Hepatocyte (in vitro differentiated cells): ENCODE data around the gene PPARA. TPM values are rescaled to one million over a fixed set of nuclear protein-coding genes. Genes with fewer than 3 reads are reported as not detected.

Source experiments
- DNase-seq: peaks from one replicate; pipeline ENCODE4 v3.0.0-alpha.2; 2016; ENCODE audit warnings: low spot score
- H2AFZ ChIP-seq: fragments of 200-600 bp; sonication (generic); 2 replicates; pipeline ENCODE4 v1.6.0; 2016; ENCODE audit warnings: antibody characterized with exemption, mild to moderate bottlenecking
- H3K27ac ChIP-seq: fragments of 200-600 bp; sonication (generic); 2 replicates; pipeline ENCODE4 v1.5.1; 2016; ENCODE audit warnings: mild to moderate bottlenecking
- H3K27me3 ChIP-seq: fragments of 200-600 bp; sonication (generic); 2 replicates; pipeline ENCODE4 v1.6.1; 2016
- H3K36me3 ChIP-seq: fragments of 200-600 bp; sonication (generic); replicated peaks from 2 replicates; pipeline ENCODE4 v1.5.1; 2016; ENCODE audit warnings: low read depth; ENCODE audit not compliant: insufficient read depth
- H3K4me1 ChIP-seq: fragments of 200-600 bp; sonication (generic); 2 replicates; pipeline ENCODE4 v1.5.1; 2016; ENCODE audit warnings: mild to moderate bottlenecking, moderate library complexity; ENCODE audit not compliant: insufficient read depth
- H3K4me2 ChIP-seq: fragments of 200-600 bp; sonication (generic); 2 replicates; pipeline ENCODE4 v1.6.0; 2016
- H3K4me3 ChIP-seq: fragments of 200-600 bp; sonication (generic); 2 replicates; pipeline ENCODE4 v1.5.1; 2016; ENCODE audit warnings: mild to moderate bottlenecking
- H3K79me2 ChIP-seq: fragments of 200-600 bp; sonication (generic); 2 replicates; pipeline ENCODE4 v1.6.0; 2017; ENCODE audit warnings: mild to moderate bottlenecking
- H3K9me2 ChIP-seq: fragments of 200-600 bp; sonication (generic); replicated peaks from 2 replicates; pipeline ENCODE4 v1.6.0; 2017; ENCODE audit warnings: mild to moderate bottlenecking; ENCODE audit not compliant: insufficient read depth
- H3K9me3 ChIP-seq: fragments of 200-600 bp; sonication (generic); 2 replicates; pipeline ENCODE4 v1.5.1; 2016; ENCODE audit warnings: low read depth, mild to moderate bottlenecking
- H4K20me1 ChIP-seq: fragments of 200-600 bp; sonication (generic); 2 replicates; pipeline ENCODE4 v1.6.0; 2016; ENCODE audit warnings: mild to moderate bottlenecking; ENCODE audit not compliant: insufficient read depth, poor library complexity, severe bottlenecking
- CTCF ChIP-seq: fragments of 200-600 bp; sonication (generic); IDR thresholded peaks from 2 replicates; pipeline ENCODE4 v1.5.1; 2016; ENCODE audit warnings: antibody characterized with exemption, mild to moderate bottlenecking; ENCODE audit not compliant: poor library complexity
- EZH2 ChIP-seq: fragments of 200-600 bp; sonication (generic); IDR thresholded peaks from 2 replicates; pipeline ENCODE4 v1.6.1; 2016; ENCODE audit warnings: antibody characterized with exemption, mild to moderate bottlenecking, borderline replicate concordance
- EZH2phosphoT487 ChIP-seq: fragments of 200-600 bp; sonication (generic); IDR thresholded peaks from one replicate; pipeline ENCODE4 v1.6.1; 2018; ENCODE audit warnings: antibody characterized with exemption, mild to moderate bottlenecking, low read depth, moderate library complexity; ENCODE audit not compliant: unreplicated experiment, severe bottlenecking
- WGBS: methylation state at CpG from one replicate; pipeline ENCODE4 v1.1.6; 2016; ENCODE audit warnings: low lambda C conversion rate; ENCODE audit errors: missing lambda C conversion rate; 5-methylcytosine and 5-hydroxymethylcytosine counted together
- polyA plus RNA-seq: library from polyadenylated mRNA; unstranded; fragments of >200 nt; fragmentation: Nextera tagmentation; extraction: Ambion mirVana; gene quantifications from 2 replicates; pipeline ENCODE4 v1.2.1, GENCODE V29; 2016
- total RNA-seq: library from RNA; depleted of rRNA; stranded (reverse); fragments of >200 nt; gene quantifications from 2 replicates; pipeline ENCODE4 v1.2.3, GENCODE V29; 2014

PPARA gene
- total and polyA plus RNA-seq, 2 experiments from 2014 or later, result 13.7 to 31.0 TPM

DNA sequence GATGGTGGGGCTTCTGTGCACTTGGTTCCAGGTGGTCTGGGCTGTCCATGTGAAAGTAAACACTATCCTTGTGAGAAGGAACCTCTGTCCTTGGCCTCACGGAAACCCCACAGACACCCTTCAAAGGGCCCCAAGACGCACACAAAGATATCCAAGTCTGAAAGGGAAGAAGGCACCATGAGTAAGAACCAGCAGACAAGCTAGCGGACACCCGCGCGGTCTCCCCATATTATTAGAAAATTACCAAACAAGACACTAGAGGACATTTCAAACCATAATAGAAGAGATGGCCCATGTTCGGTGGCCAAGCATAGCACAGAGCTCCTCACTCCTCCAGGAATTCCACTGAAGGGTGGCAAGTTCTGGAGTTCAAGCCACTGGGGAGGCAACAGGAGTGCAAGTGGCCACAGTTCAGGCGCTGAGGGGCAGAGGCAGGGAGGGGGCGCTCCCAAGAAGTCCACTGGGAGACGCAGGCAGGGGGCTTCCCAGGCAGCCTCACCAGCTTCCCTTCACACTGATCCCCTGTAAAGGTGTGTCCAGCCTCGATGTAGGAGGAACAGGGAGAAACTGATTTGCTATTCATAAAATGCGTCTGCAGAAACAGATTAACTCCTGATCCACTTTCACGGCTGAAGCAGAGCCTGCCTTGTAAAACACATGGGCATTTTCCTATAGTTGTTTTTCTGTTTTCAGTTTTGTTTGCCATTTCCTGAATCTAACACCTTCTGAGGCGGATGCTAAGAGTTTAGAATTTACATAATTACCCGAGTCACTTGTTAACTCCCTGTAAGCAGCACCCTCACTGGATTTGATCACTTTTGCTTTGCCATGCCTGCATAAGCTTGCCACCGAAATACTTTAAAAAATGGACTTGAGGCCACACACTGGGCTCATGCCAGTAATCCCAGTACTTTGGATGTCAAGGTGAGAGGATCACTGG lies 9.1 kb upstream of the PPARA start:
- H3K27ac ChIP-seq, result no peak overlapping the region
- no peak for TF ChIP-seq EZH2
- no peak for TF ChIP-seq EZH2phosphoT487
- no peak for TF ChIP-seq CTCF
- 83% methylated on average over 16 of the region's 16 CpGs for WGBS

GRCh38 chr22:46142548-46143490 lies 7.5 kb upstream of the PPARA start:
- 88% methylated on average over 14 of the region's 14 CpGs for WGBS
- no peak for TF ChIP-seq CTCF

More for the DNA sequence above, 9.1 kb upstream of the PPARA start:
- no peak overlapping the region for H3K4me2 ChIP-seq
- no peak overlapping the region for H2AFZ ChIP-seq
- no peaks in the 10 kb centered on the region for H3K36me3 ChIP-seq
- no peaks in the 10 kb centered on the region for H4K20me1 ChIP-seq
- no peak overlapping the region for H3K4me3 ChIP-seq
- H3K9me3 ChIP-seq, result no peaks in the 10 kb centered on the region
- no peaks in the 10 kb centered on the region for H3K79me2 ChIP-seq
- H3K9me2 ChIP-seq, result no peaks in the 10 kb centered on the region
- no peak for DNase-seq
- H3K4me1 ChIP-seq, result no peaks in the 10 kb centered on the region
- H3K27me3 ChIP-seq, result no peaks in the 10 kb centered on the region

GRCh38 chr22:46143491-46144147 lies 6.7 kb upstream of the PPARA start:
- Histone ChIP-seq H3K27me3 (no peaks in the 10 kb centered on the region), H3K4me3 (no peak overlapping the region), H4K20me1 (no peaks in the 10 kb centered on the region), H2AFZ (no peak overlapping the region), H3K79me2 (no peaks in the 10 kb centered on the region), H3K9me2 (no peaks in the 10 kb centered on the region), H3K4me2 (no peak overlapping the region), H3K4me1 (no peaks in the 10 kb centered on the region), H3K36me3 (no peaks in the 10 kb centered on the region), H3K27ac (no peak overlapping the region), H3K9me3 (no peaks in the 10 kb centered on the region)
- DNase-seq, result no peak
- WGBS, result 90% methylated on average over 8 of the region's 8 CpGs
- TF ChIP-seq CTCF (no peak), EZH2 (no peak), EZH2phosphoT487 (no peak)

More at GRCh38 chr22:46142548-46143490, 7.5 kb upstream of the PPARA start:
- no peaks in the 10 kb centered on the region for H3K4me1 ChIP-seq
- no peaks in the 10 kb centered on the region for H4K20me1 ChIP-seq
- H3K79me2 ChIP-seq, result no peaks in the 10 kb centered on the region
- DNase-seq, result no peak
- no peak overlapping the region for H3K27ac ChIP-seq
- H3K36me3 ChIP-seq, result no peaks in the 10 kb centered on the region
- no peak overlapping the region for H3K4me3 ChIP-seq
- H3K27me3 ChIP-seq, result no peaks in the 10 kb centered on the region
- H3K4me2 ChIP-seq, result no peak overlapping the region
- H3K9me3 ChIP-seq, result no peaks in the 10 kb centered on the region
- H3K9me2 ChIP-seq, result no peaks in the 10 kb centered on the region
- H2AFZ ChIP-seq, result no peak overlapping the region
